Fibroblast of the conjunctiva (primary cell): Measurements from ENCODE around the gene TUB.

Experiments used
- DNase-seq: peaks from one replicate; pipeline ENCODE4 v3.0.0-alpha.2; 2010; ENCODE audit warnings: low read depth

The TUB gene

DNA sequence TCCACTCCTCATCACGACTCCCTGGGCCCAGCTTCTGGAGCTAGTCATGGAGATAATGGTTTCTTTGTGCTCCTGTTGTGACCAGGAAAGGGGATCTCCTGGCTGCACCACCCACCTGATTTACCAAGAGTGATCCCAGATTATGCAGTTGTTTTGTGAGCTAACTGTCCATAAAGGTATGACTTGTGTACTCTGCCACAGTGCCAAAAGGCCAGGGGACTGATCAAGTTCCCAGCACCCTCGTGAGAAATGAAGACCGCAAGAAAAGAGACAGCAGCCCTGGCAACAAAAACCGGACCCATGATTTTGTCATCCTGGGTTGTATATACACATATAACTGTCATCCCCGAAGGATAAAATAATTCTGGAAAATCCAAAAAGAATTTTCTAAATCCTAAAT is 26.6 kb downstream of the TUB start:
- no peak for DNase-seq

DNA sequence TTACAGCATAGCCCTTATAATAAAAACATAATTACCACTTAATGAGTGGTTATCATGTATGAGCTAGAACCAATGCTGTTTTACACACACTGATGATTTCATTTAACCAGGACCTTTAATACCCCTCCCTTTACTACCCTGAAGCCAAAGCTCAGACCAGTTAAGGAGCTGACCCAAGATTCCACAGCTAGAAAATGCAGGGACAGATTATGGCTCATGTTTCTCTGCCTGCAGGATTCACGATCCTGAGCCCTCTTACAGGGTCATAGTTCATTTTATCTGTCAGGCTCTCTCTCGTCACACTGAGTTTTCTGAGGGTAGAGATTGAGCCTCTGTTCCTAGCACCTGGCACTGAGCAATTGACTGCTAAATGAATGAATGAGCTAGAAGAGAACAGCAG is 27.4 kb downstream of the TUB start:
- no peak for DNase-seq

GRCh38 chr11:8109675-8110074 is 28.7 kb downstream of the TUB start:
- DNase-seq = no peak

GRCh38 chr11:8110396-8110795 is 29.4 kb downstream of the TUB start:
- no peak for DNase-seq

DNA sequence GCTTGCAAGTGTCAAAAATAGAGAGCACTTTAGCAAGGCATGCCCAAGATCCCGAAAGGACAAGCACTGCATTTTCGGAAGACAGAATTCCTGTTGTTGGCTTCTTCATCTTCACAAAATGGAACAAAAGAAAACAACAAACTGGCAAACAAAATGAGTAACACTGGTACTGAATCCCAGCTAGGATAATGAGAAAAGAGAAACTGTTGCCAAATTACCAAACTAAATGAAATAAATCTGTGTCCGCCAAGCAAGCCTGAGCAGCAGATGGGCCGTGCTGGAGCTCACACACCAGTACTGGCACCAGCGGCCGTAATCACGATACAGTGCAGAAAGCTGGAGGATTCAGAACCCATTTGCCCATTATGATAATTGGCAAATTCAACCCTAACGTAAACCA is 30.6 kb downstream of the TUB start:
- no peak for DNase-seq

GRCh38 chr11:8122173-8122764 is 41.3 kb downstream of the TUB start:
- no peak for DNase-seq

- no peak for DNase-seq
Measured at GRCh38 chr11:8126649-8127289, 45.8 kb downstream of the TUB start.

DNA sequence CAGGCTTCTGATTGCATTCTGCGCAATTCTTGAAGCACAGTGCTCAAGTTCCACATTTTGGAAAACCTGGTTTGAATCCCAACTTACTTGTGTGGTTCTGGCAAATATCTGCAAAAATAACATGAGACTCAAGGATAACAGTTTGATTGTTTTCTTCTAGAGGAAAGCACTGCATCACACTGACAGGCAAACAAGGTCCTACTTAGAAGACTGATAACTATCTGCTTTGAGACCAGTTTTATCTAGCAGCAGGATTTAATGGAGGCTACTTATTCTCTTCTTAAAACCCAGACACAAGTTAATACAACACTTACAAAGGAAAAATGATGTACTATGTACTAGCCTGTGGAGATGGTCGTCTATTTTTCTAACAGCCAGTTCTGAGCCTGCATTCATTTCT is 46.4 kb downstream of the TUB start:
- no peak for DNase-seq

DNA sequence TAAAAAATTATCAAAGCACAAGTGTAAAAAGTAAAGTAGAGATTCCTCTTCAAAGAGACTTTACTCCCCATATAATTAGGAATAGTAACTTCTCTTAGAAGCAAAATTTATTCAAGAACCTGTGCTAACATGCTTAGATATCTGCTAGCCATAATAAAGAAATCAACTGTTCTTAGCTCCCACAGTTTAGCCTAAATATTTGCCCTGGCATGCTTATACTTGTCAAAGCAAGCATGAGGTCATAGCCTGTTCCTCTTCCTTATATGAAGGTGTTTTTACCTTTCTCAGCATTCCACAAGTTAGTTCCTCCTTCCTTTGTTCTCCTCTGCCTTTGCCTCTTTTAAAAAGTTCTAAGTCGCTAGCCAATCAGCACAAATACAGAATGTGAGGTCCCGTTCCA is 57.5 kb downstream of the TUB start:
- DNase-seq = no peak

GRCh38 chr11:8149726-8150125 is 68.7 kb downstream of the TUB start:
- DNase-seq = no peak
